ENCODE data around the gene ZNF277.

ZNF277 gene

DNA sequence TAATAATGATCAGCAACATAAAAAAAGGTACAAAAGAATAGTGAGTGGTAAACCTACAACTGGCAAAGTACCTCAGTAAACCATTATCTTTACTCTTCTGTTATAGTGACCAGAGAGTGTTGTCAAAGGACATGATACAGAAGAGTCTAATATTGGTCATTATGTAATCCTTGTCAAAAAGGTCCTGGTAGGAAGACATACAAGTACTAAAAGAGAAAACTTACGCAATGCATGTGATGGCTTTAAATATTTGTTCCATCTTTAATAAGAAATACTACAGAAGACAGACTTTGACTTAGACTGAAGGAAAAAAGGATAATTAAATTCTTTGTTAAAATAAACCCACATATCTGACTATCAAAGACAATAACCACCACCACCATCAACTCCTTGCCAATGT, 6.8 kb upstream of the ZNF277 start:
- H3K9me3 ChIP-seq (replicated peaks in 1 of 11) = no peaks in the 10 kb centered on the region
- no peak overlapping the region for H3K4me3 ChIP-seq
- H3K4me1 ChIP-seq = peaks cover 17 to 83% (median 33%) of the 10 kb centered on the region in 10 experiments
- no peak overlapping the region for H3K9ac ChIP-seq
- H3K27me3 ChIP-seq = peaks cover 0 to 7% (median 0%) of the 10 kb centered on the region in 11 experiments; a peak in 4 of 22 replicates
- H3K27ac ChIP-seq = no peak overlapping the region
- H3K36me3 ChIP-seq = peaks cover 0 to 17% (median 0%) of the 10 kb centered on the region in 11 experiments; a peak in 4 of 22 replicates
- TF ChIP-seq Cebpa-rat (IDR thresholded peaks at IDR 0.05) = peak in 1 of 11 experiments; percentile 19; a peak in 1 of 22 replicates
- H3K4me2 ChIP-seq = peak overlapping the region in 7 of 11 experiments; percentile 28 to 95 (median 41); a peak in 6 of 22 replicates
- peaks cover 12 to 99% (median 88%) of the 10 kb centered on the region in 11 experiments; a peak in 20 of 22 replicates for H4K20me1 ChIP-seq

DNA sequence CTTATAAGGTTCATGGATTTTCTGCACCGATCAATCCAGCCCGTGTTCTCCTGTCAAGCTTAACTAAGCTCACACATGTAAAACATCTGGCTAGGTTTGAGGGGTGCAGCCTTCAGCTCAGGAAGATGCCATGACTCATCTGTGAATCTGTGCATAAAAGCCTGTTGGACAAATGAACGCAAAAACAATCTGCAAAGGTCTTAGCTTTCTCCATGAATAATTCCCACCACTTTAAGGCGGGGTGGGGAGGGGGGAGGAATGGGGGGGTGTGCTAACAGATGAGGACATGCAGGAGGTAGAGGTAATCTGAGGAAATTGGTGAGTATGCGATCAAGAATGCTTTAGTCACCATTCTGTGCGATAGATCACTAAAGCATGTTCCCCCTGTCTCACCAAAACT, 5.1 kb upstream of the ZNF277 start:
- Histone ChIP-seq H3K27ac (no peak overlapping the region), H3K9ac (no peak overlapping the region), H3K36me3 (peaks cover 0 to 6% (median 0%) of the 10 kb centered on the region in 11 experiments; a peak in 3 of 22 replicates), H3K4me2 (peak overlapping the region in 3 of 11 experiments; percentile 67 to 95 (median 95); a peak in 5 of 22 replicates), H3K4me3 (no peak overlapping the region), H4K20me1 (peaks cover 14 to 89% (median 79%) of the 10 kb centered on the region in 11 experiments; a peak in 20 of 22 replicates), H3K27me3 (peaks cover 0 to 7% (median 0%) of the 10 kb centered on the region in 11 experiments; a peak in 4 of 22 replicates), H3K9me3 (replicated peaks in 1 of 11) (no peaks in the 10 kb centered on the region), H3K4me1 (peaks cover 18 to 75% (median 33%) of the 10 kb centered on the region in 10 experiments)
- TF ChIP-seq Cebpa-rat (IDR thresholded peaks at IDR 0.05) = no peak

DNA sequence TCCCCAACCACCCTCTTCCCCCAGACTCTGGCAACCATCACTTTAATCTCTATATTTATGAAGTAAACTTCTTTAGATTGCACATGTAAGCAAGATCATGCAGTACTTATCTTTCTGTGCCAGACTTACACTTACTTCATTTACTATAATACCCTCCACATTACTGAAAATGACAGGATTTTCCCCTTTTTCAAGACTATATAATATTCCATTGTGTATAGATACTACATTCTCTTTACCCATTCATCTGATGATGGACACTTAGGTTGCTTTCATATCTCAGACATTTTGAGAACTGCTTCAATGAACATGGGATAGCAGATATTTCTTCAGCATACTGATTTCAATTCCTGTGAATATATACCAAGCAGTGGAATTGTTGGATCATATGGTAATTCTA, 4.7 kb upstream of the ZNF277 start:
- H3K4me1 ChIP-seq = peaks cover 18 to 70% (median 33%) of the 10 kb centered on the region in 10 experiments
- H3K27me3 ChIP-seq = peaks cover 0 to 7% (median 0%) of the 10 kb centered on the region in 11 experiments; a peak in 4 of 22 replicates
- peak overlapping the region in 1 of 10 experiments; percentile 89; a peak in 1 of 20 replicates for H3K4me3 ChIP-seq
- peaks cover 0 to 6% (median 0%) of the 10 kb centered on the region in 11 experiments; a peak in 2 of 22 replicates for H3K36me3 ChIP-seq
- no peak for TF ChIP-seq Cebpa-rat (IDR thresholded peaks at IDR 0.05)
- H3K4me2 ChIP-seq = peak overlapping the region in 4 of 11 experiments; percentile 83 to 95 (median 90); a peak in 6 of 22 replicates
- peaks cover 14 to 85% (median 75%) of the 10 kb centered on the region in 11 experiments; a peak in 20 of 22 replicates for H4K20me1 ChIP-seq
- no peaks in the 10 kb centered on the region for H3K9me3 ChIP-seq (replicated peaks in 1 of 11)
- no peak overlapping the region for H3K27ac ChIP-seq
- no peak overlapping the region for H3K9ac ChIP-seq

DNA sequence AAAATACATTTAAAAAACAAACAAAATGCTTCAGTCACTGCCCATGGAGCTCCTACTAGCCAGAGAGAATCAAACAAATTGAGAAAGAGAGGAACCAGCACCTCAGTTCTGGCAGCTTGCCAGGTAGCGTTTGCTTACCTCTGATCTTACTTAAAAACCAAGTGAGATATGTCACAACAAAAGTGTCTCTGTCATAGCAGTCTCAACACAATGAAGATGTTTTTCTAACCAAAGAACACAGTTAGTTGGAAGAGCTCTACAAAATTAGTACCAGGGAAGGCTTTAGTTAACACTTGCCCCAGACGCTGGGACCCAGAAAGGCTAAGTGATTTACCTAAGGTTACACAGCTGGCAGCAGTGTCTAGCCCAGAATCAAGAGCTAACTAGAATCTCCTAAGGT, 3.7 kb upstream of the ZNF277 start:
- H3K9ac ChIP-seq = peak overlapping the region in 3 of 11 experiments; percentile 61 to 96 (median 96); a peak in 6 of 22 replicates
- H3K4me3 ChIP-seq = peak overlapping the region in 3 of 10 experiments; percentile 89 to 99 (median 96); a peak in 6 of 20 replicates
- H3K4me1 ChIP-seq = peaks cover 26 to 65% (median 37%) of the 10 kb centered on the region in 10 experiments
- H3K27me3 ChIP-seq = peaks cover 0 to 7% (median 0%) of the 10 kb centered on the region in 11 experiments; a peak in 4 of 22 replicates
- H3K9me3 ChIP-seq (replicated peaks in 1 of 11) = no peaks in the 10 kb centered on the region
- peak overlapping the region in 8 of 11 experiments; percentile 13 to 97 (median 90); a peak in 15 of 22 replicates for H3K4me2 ChIP-seq
- TF ChIP-seq Cebpa-rat (IDR thresholded peaks at IDR 0.05) = no peak
- H4K20me1 ChIP-seq = peaks cover 14 to 75% (median 65%) of the 10 kb centered on the region in 11 experiments; a peak in 20 of 22 replicates
- peaks cover 0 to 6% (median 0%) of the 10 kb centered on the region in 11 experiments; a peak in 2 of 22 replicates for H3K36me3 ChIP-seq
- peak overlapping the region in 2 of 11 experiments; percentile 12 to 37; a peak in 4 of 22 replicates for H3K27ac ChIP-seq

DNA sequence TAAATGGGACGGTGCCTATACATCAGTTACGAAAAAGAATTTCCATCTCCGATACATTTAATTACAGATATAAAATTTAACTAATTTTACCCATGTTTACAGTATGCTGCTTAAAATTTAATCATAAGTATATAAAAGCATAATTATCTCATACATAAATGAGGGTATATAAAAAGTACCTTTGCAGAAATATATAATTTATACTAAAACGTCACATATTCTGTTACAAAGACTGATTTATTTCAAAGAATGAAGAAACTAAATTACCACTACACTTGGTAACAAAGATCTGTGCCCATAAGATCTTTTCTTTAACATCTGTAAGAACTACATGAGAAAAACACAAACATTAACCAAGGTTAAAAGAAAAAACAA, 3.1 kb upstream of the ZNF277 start:
- H3K9ac ChIP-seq = peak overlapping the region in 6 of 11 experiments; percentile 85 to 96 (median 96); a peak in 9 of 22 replicates
- peaks cover 0 to 6% (median 0%) of the 10 kb centered on the region in 11 experiments; a peak in 2 of 22 replicates for H3K36me3 ChIP-seq
- peaks cover 14 to 70% (median 60%) of the 10 kb centered on the region in 11 experiments; a peak in 20 of 22 replicates for H4K20me1 ChIP-seq
- H3K9me3 ChIP-seq (replicated peaks in 1 of 11) = no peaks in the 10 kb centered on the region
- TF ChIP-seq Cebpa-rat (IDR thresholded peaks at IDR 0.05) = no peak
- H3K27ac ChIP-seq = peak overlapping the region in 3 of 11 experiments; percentile 78 to 95 (median 92); a peak in 6 of 22 replicates
- H3K4me1 ChIP-seq = peaks cover 26 to 63% (median 37%) of the 10 kb centered on the region in 10 experiments
- H3K4me2 ChIP-seq = peak overlapping the region; percentile 83 to 97 (median 94); a peak in 21 of 22 replicates
- peak overlapping the region in 7 of 10 experiments; percentile 85 to 99 (median 93); a peak in 12 of 20 replicates for H3K4me3 ChIP-seq
- H3K27me3 ChIP-seq = peaks cover 0 to 7% (median 0%) of the 10 kb centered on the region in 11 experiments; a peak in 4 of 22 replicates

DNA sequence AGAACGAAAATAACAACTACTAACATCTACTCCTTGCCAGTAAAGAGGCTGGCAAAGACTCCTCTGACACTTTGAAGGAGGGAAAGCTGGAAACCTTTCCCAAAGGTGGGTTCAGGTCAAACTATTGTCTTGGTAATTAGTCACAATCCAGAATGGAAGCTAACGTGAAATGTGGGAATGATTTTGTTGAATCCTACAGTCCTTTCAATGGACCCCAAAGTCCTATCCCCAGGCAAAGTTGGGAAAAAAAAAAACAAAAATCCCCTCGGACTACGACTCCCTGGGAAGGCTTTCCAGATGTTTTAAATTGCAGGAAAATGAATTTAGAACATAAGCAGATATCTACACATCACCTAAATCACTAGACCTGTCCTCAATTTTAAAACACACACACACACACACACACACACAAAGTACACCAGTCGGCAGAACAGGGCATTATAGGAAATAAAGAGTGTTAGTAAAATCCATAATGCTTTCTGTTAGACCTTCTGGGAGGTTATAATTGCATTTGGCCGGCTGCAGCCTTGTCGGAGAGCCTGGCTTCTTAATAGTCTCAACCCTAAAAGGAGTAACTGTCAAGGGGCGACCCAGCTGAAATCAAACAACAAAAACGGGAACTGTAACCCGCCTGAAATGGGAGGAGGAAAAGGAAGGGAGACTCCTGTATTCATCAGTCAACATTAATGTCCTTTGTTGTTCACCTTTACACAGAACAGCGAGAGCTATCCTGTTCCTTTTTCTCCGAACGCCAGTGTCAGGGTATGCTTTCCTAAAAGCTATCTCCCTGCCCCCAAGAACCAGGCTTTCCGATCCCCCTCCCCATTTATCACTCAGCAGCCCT, 1.8 kb upstream of the ZNF277 start:
- peaks cover 21 to 54% (median 30%) of the 10 kb centered on the region in 10 experiments for H3K4me1 ChIP-seq
- no peak for TF ChIP-seq Cebpa-rat (IDR thresholded peaks at IDR 0.05)
- peaks cover 14 to 58% (median 46%) of the 10 kb centered on the region in 11 experiments; a peak in 20 of 22 replicates for H4K20me1 ChIP-seq
- peaks cover 0 to 6% (median 0%) of the 10 kb centered on the region in 11 experiments; a peak in 2 of 22 replicates for H3K36me3 ChIP-seq
- peaks cover 0 to 7% (median 0%) of the 10 kb centered on the region in 11 experiments; a peak in 4 of 22 replicates for H3K27me3 ChIP-seq
- H3K9ac ChIP-seq = peak overlapping the region; percentile 78 to 96 (median 91)
- peak overlapping the region; percentile 83 to 97 (median 94) for H3K4me2 ChIP-seq
- peak overlapping the region; percentile 85 to 99 (median 92) for H3K4me3 ChIP-seq
- peak overlapping the region; percentile 78 to 95 (median 88) for H3K27ac ChIP-seq
- no peaks in the 10 kb centered on the region for H3K9me3 ChIP-seq (replicated peaks in 1 of 11)

DNA sequence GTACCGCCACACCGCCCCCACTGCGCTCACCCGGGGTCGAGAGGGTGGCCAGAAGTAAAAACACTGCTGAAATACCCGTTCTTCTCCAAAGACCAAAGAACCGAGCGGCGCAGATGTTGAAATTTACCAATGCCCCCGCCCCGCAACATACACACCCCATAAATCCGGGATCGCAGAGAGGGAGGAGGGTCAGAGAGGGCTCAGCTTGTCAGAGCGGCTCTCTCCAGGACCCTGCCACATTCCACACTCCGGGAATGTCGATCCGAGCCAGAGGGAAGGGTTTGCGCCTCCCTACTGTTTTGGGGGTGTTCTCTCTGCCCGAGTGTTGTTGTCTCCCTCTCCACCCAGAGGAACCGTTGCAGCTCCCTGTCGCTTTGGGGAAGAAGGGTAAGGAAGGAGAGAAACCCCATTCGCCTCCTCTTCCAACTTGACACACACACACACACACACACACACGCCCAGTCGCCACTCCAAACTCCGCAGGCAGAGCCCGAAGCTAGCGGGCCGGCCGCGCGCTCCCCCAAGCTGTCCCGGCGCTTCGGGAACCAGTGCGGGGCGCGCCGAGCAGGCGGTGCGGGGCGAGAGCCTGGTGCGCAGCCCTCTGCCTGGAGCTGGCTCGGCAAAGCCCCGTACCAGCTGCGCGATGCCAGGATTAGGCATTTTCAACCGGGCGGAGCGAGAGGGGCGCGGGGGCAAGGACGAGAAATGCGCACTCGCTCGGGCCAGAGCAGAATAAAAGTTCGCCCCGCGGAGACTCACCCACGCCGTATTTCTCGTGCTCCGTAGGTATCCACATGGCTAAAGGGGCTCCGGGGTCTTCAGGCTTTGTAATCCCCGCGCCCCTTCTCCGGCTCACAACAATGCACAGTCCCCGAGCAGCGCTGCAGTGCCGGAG, 905 bp upstream of the ZNF277 start:
- H3K36me3 ChIP-seq = peaks cover 0 to 6% (median 0%) of the 10 kb centered on the region in 11 experiments; a peak in 2 of 22 replicates
- H3K4me1 ChIP-seq = peaks cover 19 to 45% (median 30%) of the 10 kb centered on the region in 10 experiments
- H4K20me1 ChIP-seq = peaks cover 14 to 54% (median 41%) of the 10 kb centered on the region in 11 experiments; a peak in 20 of 22 replicates
- TF ChIP-seq Cebpa-rat (IDR thresholded peaks at IDR 0.05) = no peak
- H3K4me2 ChIP-seq = peak overlapping the region; percentile 83 to 97 (median 94)
- H3K9ac ChIP-seq = peak overlapping the region; percentile 78 to 96 (median 91)
- no peaks in the 10 kb centered on the region for H3K9me3 ChIP-seq (replicated peaks in 1 of 11)
- peak overlapping the region; percentile 85 to 99 (median 92) for H3K4me3 ChIP-seq
- H3K27me3 ChIP-seq = peaks cover 0 to 7% (median 0%) of the 10 kb centered on the region in 11 experiments; a peak in 4 of 22 replicates
- peak overlapping the region; percentile 78 to 95 (median 88) for H3K27ac ChIP-seq

Measured in BLaER1 treated with 17β-estradiol and CSF1 and Interleukin-3, amounts not matched to agents 10 nM and 100 nM (cell line).